GM12864 (cell line): Measurements from ENCODE around the gene TBK1.

Experiments
- DNase-seq: peaks from one replicate; pipeline ENCODE4 v3.0.0-alpha.2; 2011; ENCODE audit warnings: low read depth
- H3K4me3 ChIP-seq: 2 replicates; pipeline ENCODE4 v1.5.1; 2011; ENCODE audit warnings: mild to moderate bottlenecking, low read depth, low read length, control low read depth
- TF ChIP-seq, protein P1 (sequence below): IDR thresholded peaks from 2 replicates; pipeline ENCODE4 v1.5.1; 2011; ENCODE audit warnings: low read depth, mild to moderate bottlenecking, moderate library complexity, low read length, control low read depth, inconsistent platforms; ENCODE audit errors: missing control alignments

Gene TBK1

DNA sequence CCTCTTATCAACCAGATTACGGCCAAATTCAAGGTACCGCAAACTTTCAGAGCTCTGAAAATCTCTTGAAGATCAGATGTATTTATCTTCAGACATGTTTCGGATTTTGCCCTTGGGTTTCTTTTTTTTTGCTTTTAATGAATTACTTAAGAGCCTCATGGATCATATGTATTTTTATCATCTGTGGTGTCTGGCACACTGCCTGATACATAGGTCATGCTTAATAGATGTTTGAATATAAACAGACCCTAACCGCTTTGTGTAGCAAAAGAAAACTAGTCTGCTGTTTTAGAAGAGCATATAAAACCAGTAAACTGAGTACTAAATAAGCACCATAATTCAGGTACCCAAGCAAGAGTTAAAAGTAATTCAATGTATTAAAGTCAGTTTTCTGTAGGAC lies 20.1 kb upstream of the TBK1 start:
- TF ChIP-seq, protein P1, sequence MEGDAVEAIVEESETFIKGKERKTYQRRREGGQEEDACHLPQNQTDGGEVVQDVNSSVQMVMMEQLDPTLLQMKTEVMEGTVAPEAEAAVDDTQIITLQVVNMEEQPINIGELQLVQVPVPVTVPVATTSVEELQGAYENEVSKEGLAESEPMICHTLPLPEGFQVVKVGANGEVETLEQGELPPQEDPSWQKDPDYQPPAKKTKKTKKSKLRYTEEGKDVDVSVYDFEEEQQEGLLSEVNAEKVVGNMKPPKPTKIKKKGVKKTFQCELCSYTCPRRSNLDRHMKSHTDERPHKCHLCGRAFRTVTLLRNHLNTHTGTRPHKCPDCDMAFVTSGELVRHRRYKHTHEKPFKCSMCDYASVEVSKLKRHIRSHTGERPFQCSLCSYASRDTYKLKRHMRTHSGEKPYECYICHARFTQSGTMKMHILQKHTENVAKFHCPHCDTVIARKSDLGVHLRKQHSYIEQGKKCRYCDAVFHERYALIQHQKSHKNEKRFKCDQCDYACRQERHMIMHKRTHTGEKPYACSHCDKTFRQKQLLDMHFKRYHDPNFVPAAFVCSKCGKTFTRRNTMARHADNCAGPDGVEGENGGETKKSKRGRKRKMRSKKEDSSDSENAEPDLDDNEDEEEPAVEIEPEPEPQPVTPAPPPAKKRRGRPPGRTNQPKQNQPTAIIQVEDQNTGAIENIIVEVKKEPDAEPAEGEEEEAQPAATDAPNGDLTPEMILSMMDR, result no peak
- no peak for DNase-seq
- H3K4me3 ChIP-seq, result no peak overlapping the region

DNA sequence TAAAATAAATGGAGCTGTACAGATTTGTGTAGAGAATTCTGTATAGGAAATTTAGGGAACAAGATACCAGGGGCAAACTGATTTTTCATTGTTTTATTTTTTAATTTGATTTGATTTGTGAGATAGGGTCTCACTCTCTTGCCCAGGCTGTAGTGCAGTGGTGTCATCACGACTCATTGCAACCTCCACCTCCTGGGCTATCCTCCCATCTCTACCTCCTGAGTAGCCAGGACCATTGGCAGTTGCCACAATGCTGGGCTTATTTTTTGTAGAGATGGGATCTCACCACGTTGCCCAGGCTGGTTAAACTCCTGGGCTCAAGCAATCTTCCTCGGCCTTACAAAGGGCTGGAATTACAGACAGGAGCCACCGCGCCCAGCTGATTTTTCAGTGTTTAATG lies 18.0 kb upstream of the TBK1 start:
- H3K4me3 ChIP-seq, result no peak overlapping the region
- no peak for DNase-seq
- TF ChIP-seq, protein P1, result no peak

DNA sequence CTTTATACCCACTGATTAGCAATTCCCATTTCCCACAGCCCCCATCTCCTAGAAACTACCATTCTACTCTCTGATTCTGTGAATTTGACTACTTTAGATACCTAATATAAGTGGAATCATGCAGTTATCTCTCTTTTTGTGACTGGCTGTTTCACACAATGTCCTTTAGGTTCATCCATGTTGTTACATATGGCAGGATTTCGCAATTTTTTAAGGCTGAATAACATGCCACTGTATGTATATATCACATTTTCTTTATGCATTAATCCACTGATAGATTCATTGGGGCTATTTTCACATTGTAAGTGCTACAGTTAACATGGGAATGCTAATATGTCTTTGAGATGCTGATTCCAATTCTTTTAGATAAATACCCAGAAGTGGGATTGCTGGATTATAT lies 11.8 kb upstream of the TBK1 start:
- no peak overlapping the region for H3K4me3 ChIP-seq
- no peak for DNase-seq
- TF ChIP-seq, protein P1, result no peak

DNA sequence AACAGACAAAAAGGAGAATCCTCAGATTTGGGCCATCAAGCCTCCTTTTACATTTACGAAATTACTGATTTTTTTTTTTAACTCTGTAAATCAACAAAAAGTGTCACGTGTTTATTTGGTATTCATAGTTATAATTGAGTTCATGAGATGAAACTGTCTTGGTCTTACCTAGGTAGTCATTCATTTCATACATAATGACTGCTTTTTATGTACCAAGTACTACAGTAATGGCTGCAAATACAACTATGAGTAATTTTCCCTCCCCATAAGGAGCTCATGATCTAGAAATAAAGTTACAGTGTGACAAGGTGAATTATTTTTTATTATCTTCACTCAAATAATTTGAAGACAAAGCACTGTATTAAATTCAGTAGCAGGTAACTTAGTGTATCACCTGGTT lies 6.4 kb upstream of the TBK1 start:
- H3K4me3 ChIP-seq, result no peak overlapping the region
- no peak for DNase-seq
- TF ChIP-seq, protein P1, result no peak

DNA sequence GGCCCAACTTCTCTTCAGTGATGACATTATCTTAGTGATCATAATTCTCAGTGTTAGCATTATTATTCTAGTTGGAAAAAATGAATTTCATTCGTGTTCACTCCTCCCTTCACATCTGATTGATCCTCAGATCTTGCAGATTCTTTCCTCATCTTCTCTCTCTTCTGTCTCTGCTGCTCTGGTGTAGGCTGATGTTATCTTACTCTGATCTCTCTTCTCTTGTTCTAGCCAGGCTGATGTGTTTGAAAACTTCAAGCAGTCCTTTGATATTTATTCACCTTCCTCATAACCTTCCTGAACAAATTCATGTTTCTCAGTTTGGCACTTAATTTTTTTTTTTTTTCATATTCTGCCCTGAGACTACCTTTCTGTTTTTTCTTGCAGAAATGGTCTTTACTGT lies 5.6 kb upstream of the TBK1 start:
- no peak for DNase-seq
- H3K4me3 ChIP-seq, result no peak overlapping the region
- TF ChIP-seq, protein P1, result no peak

DNA sequence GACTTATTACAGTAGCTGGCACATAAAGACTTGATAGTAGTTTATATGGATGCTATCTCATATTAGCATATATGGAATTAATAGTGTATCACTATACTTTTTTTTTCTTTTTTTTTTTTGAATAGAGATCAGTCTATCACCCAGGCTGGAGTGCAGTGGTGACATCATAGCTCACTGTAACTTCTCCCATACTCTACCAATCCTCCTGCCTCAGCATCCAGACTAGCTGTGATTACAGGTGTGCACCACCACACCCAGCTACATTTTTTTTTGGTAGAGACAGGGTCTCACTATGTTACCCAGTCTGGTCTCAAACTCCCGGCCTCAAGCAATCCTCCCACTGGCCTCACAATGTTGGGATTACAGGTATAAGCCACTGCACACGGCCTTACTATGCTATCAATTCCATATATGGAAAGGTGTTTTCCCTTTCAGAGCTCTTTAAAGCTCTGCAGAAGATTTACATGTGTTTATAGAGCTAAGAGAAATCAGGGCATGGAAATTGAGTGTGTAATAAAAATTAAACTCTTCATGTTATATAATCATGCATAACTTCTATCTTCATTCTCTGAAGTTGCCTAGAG lies 1.8 kb upstream of the TBK1 start:
- H3K4me3 ChIP-seq, result no peak overlapping the region; the same call in 1 of the 2 replicates
- no peak for DNase-seq
- TF ChIP-seq, protein P1, result no peak
